ENCODE results near the gene OPHN1.

DNA sequence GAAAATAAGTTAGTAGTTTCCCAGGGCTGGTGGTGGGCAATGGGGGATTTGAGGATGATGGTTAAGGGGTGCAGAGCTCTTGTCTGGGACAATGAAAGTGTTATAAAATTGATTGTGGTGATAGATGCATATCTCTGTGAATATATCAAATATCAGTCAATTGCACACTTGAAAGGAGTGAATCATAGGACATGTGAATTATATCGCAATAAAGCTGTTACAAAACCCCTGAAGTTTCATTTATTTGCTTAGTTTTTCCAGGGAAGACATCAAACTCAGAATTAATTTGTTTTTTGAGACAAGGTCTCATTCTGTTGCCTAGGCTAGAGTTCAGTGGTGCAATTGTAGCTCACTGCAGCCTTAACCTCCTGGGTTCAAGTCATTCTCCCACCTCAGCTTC lies 47.7 kb upstream of the OPHN1 start:
- no peak for TF ChIP-seq POLR2AphosphoS5 (IDR thresholded peaks at IDR 0.05)
- TF ChIP-seq POLR2A (IDR thresholded peaks at IDR 0.05): no peak
- TF ChIP-seq, protein P1, sequence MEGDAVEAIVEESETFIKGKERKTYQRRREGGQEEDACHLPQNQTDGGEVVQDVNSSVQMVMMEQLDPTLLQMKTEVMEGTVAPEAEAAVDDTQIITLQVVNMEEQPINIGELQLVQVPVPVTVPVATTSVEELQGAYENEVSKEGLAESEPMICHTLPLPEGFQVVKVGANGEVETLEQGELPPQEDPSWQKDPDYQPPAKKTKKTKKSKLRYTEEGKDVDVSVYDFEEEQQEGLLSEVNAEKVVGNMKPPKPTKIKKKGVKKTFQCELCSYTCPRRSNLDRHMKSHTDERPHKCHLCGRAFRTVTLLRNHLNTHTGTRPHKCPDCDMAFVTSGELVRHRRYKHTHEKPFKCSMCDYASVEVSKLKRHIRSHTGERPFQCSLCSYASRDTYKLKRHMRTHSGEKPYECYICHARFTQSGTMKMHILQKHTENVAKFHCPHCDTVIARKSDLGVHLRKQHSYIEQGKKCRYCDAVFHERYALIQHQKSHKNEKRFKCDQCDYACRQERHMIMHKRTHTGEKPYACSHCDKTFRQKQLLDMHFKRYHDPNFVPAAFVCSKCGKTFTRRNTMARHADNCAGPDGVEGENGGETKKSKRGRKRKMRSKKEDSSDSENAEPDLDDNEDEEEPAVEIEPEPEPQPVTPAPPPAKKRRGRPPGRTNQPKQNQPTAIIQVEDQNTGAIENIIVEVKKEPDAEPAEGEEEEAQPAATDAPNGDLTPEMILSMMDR (IDR thresholded peaks at IDR 0.05): no peak
